Measurements from ENCODE around the gene TRIO. TPM values are rescaled to one million over a fixed set of nuclear protein-coding genes. Genes with fewer than 3 reads are reported as not detected.

TRIO gene
- total RNA-seq, 1 experiment from 2014 or later: 88.8 TPM

DNA sequence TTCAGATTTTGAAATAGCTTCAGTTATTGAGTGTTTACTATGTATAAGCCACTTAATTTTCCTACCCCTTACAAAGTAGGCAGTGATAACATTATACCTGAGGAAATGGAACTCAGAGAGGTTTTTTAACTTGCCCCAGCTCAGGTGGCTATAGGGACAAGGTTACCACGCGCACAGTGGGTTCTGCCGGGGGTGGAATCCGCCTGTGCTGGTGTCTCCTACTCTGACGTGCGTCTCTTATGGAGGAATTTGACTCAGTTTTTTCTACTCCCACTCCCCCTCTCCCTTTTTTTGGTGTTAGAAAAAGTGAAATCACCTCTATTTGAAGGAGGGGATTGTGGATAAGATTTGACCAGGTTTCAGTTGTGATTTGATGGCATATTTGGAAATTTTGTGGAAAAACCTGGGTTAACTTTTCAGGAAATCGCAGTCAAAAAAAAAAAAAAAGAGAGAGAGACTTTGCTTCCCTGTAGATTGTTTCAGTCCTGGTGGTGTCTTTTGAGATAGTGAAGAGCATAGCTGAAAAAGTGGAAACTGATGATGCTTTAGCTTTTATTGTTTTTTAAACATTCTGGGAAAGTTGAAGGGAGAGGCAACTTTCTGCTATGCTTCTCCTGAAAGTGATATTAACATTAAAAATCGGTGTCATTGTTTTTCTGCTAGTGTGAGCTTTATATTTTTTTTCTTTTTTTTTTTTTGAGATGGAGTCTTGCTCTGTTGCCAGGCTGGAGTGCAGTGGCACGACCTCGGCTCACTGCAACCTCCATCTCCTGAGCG, 15.9 kb downstream of the TRIO start:
- H3K27ac Mint-ChIP-seq: peak overlapping the region; percentile 43
- H3K36me3 Mint-ChIP-seq: peaks cover 12% of the 10 kb centered on the region
- H3K9me3 Mint-ChIP-seq: peaks cover 11% of the 10 kb centered on the region
- H3K4me3 Mint-ChIP-seq: no peak overlapping the region
- H3K4me1 Mint-ChIP-seq: peaks cover 27% of the 10 kb centered on the region
- DNase-seq (ENCODE audit: low spot score): no peak
- ChIA-PET CTCF (interaction anchor here (0.6 to 1.0 kb wide), 3 partner anchors 111 to 393 kb away, joined by 3 to 4 read pairs (median 3); no protein-coding TSS in a partner anchor), POLR2A (interaction anchor here (0.6 kb wide), 2 partner anchors 24 to 100 kb away, joined by 3 to 4 read pairs; no protein-coding TSS in a partner anchor)
- H3K27me3 Mint-ChIP-seq (ENCODE audit: low read depth): no peaks in the 10 kb centered on the region
- ATAC-seq: no peak
- TF ChIP-seq SMAD3 (CRISPR knock-in tag; IDR thresholded peaks at IDR 0.05; ENCODE audit: borderline replicate concordance) (no peak), ARID4B (CRISPR knock-in tag; IDR thresholded peaks at IDR 0.05; ENCODE audit: borderline replicate concordance) (no peak), RORB (CRISPR knock-in tag; IDR thresholded peaks at IDR 0.05) (no peak), SMAD4 (CRISPR knock-in tag; IDR thresholded peaks at IDR 0.05) (no peak), NR3C1 (CRISPR knock-in tag; conservative IDR thresholded peaks at IDR 0.05; ENCODE audit: low read depth) (no peak), SOX15 (CRISPR knock-in tag; IDR thresholded peaks at IDR 0.05) (no peak), FOXP4 (CRISPR knock-in tag; IDR thresholded peaks at IDR 0.05) (no peak), ZNF219 (CRISPR knock-in tag; IDR thresholded peaks at IDR 0.05; ENCODE audit: borderline replicate concordance) (no peak)
- TF ChIP-seq, protein P1, sequence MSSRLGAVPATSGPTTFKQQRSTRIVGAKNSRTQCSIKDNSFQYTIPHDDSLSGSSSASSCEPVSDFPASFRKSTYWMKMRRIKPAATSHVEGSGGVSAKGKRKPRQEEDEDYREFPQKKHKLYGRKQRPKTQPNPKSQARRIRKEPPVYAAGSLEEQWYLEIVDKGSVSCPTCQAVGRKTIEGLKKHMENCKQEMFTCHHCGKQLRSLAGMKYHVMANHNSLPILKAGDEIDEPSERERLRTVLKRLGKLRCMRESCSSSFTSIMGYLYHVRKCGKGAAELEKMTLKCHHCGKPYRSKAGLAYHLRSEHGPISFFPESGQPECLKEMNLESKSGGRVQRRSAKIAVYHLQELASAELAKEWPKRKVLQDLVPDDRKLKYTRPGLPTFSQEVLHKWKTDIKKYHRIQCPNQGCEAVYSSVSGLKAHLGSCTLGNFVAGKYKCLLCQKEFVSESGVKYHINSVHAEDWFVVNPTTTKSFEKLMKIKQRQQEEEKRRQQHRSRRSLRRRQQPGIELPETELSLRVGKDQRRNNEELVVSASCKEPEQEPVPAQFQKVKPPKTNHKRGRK (CRISPR knock-in tag; IDR thresholded peaks at IDR 0.05; ENCODE audit: borderline replicate concordance): no peak
- TF ChIP-seq, protein P2, sequence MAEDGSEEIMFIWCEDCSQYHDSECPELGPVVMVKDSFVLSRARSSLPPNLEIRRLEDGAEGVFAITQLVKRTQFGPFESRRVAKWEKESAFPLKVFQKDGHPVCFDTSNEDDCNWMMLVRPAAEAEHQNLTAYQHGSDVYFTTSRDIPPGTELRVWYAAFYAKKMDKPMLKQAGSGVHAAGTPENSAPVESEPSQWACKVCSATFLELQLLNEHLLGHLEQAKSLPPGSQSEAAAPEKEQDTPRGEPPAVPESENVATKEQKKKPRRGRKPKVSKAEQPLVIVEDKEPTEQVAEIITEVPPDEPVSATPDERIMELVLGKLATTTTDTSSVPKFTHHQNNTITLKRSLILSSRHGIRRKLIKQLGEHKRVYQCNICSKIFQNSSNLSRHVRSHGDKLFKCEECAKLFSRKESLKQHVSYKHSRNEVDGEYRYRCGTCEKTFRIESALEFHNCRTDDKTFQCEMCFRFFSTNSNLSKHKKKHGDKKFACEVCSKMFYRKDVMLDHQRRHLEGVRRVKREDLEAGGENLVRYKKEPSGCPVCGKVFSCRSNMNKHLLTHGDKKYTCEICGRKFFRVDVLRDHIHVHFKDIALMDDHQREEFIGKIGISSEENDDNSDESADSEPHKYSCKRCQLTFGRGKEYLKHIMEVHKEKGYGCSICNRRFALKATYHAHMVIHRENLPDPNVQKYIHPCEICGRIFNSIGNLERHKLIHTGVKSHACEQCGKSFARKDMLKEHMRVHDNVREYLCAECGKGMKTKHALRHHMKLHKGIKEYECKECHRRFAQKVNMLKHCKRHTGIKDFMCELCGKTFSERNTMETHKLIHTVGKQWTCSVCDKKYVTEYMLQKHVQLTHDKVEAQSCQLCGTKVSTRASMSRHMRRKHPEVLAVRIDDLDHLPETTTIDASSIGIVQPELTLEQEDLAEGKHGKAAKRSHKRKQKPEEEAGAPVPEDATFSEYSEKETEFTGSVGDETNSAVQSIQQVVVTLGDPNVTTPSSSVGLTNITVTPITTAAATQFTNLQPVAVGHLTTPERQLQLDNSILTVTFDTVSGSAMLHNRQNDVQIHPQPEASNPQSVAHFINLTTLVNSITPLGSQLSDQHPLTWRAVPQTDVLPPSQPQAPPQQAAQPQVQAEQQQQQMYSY (CRISPR knock-in tag; IDR thresholded peaks at IDR 0.05): no peak

DNA sequence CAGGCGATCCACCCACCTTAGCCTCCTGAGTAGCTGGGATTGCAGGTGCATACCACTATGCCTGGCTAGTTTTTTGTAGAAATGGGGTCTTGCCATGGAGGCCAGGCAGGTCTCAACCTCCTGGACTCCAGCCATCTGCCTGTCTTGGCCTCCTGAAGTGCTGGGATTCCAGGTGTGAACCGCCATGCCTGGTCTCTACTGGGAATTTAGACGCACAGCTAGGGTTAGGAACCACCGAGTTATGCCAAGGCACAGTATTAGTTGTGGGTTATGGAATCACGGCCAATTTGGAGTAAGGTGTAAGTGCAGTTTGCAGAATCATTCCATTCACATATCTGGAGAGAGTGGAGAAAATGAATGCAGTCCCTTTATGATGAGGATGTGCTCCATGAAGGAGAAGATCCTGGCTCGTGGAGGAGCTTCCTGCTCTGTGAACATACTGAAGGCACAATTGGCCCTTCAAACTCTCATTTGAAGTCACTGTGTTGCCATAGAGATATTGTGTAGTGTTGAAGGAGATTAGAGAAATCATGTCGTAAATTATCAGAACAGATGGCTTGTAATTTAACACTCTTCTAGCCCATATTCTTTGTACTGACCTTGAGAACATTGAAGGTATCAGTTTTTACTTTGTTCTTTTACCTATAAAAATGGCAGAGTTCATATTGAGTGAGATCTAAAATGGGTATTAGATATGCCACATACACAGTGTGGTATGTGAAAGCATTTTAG, 18.8 kb downstream of the TRIO start:
- ATAC-seq: no peak
- CTCF ChIA-PET: no interaction called here
- H3K27ac Mint-ChIP-seq: no peak overlapping the region

More for the DNA sequence above, 18.8 kb downstream of the TRIO start:
- Mint-ChIP-seq H3K9me3 (peaks cover 17% of the 10 kb centered on the region), H3K27me3 (ENCODE audit: low read depth) (no peaks in the 10 kb centered on the region), H3K36me3 (peaks cover 19% of the 10 kb centered on the region), H3K4me3 (no peak overlapping the region), H3K4me1 (peaks cover 43% of the 10 kb centered on the region)
- POLR2A ChIA-PET: no interaction called here
- DNase-seq (ENCODE audit: low spot score): no peak
- TF ChIP-seq, protein P3, sequence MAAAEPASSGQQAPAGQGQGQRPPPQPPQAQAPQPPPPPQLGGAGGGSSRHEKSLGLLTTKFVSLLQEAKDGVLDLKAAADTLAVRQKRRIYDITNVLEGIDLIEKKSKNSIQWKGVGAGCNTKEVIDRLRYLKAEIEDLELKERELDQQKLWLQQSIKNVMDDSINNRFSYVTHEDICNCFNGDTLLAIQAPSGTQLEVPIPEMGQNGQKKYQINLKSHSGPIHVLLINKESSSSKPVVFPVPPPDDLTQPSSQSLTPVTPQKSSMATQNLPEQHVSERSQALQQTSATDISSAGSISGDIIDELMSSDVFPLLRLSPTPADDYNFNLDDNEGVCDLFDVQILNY (CRISPR knock-in tag; IDR thresholded peaks at IDR 0.05): no peak
- 0 out of 2 replicates have a peak, but pooled peaks have one; percentile 15 for TF ChIP-seq ZNF121 (CRISPR knock-in tag; IDR thresholded peaks at IDR 0.05)
- TF ChIP-seq ZBTB43 (CRISPR knock-in tag; IDR thresholded peaks at IDR 0.05): no peak
